A673 (cell line): ENCODE results near the gene ARHGEF19. TPM values are rescaled to one million over a fixed set of nuclear protein-coding genes. Genes with fewer than 3 reads are reported as not detected.

Experiments
- BruUV-seq: library from RNA; stranded (reverse); fragments of 400-500 nt; replicated peaks from 2 replicates; lab custom pipeline; 2021; lab: Mats Ljungman, UMichigan
- CTCF ChIA-PET: fragments of 300-600 bp; sonication (Branson Sonifier 250); formaldehyde crosslinking; loops from one replicate; lab custom pipeline; 2022; ENCODE audit warnings: antibody characterized with exemption; lab: Charles Lee
- POLR2A ChIA-PET: fragments of 300-600 bp; sonication (Branson Sonifier 250); formaldehyde crosslinking; loops from one replicate; lab custom pipeline; 2022; ENCODE audit warnings: antibody characterized with exemption; ENCODE audit not compliant: low non-redundant PET; lab: Charles Lee
- DNase-seq: peaks from one replicate; pipeline ENCODE4 v3.0.0-alpha.2; 2015; ENCODE audit warnings: low spot score
- H3K27ac ChIP-seq: fragments of 200-600 bp; sonication (generic); 2 replicates; pipeline ENCODE4 v1.5.1; 2016; ENCODE audit warnings: mixed run types, low read depth, mild to moderate bottlenecking, mixed read lengths, antibody characterized with exemption, low read length; ENCODE audit not compliant: poor library complexity, severe bottlenecking
- H3K27me3 ChIP-seq: fragments of 200-600 bp; sonication (generic); replicated peaks from 2 replicates; pipeline ENCODE4 v1.6.1; 2017; ENCODE audit warnings: mixed run types, low read depth, mild to moderate bottlenecking, mixed read lengths, antibody characterized with exemption, low read length; ENCODE audit not compliant: insufficient read depth, poor library complexity
- H3K36me3 ChIP-seq: fragments of 200-600 bp; sonication (generic); 2 replicates; pipeline ENCODE4 v1.6.1; 2016; ENCODE audit warnings: mixed run types, mild to moderate bottlenecking, mixed read lengths, antibody characterized with exemption, low read length; ENCODE audit not compliant: insufficient read depth, poor library complexity, severe bottlenecking
- H3K4me1 ChIP-seq: fragments of 200-600 bp; sonication (generic); 2 replicates; pipeline ENCODE4 v1.6.1; 2017; ENCODE audit warnings: mixed run types, mild to moderate bottlenecking, mixed read lengths, antibody characterized with exemption, low read length; ENCODE audit not compliant: insufficient read depth, poor library complexity, severe bottlenecking
- H3K4me3 ChIP-seq: fragments of 200-600 bp; sonication (generic); 2 replicates; pipeline ENCODE4 v1.5.1; 2016; ENCODE audit warnings: low read depth, mixed run types, mild to moderate bottlenecking, mixed read lengths, low read length; ENCODE audit not compliant: poor library complexity, severe bottlenecking
- H3K9me3 ChIP-seq: fragments of 200-600 bp; sonication (generic); 2 replicates; pipeline ENCODE4 v1.6.1; 2016; ENCODE audit warnings: mixed run types, low read depth, mild to moderate bottlenecking, mixed read lengths, antibody characterized with exemption, low read length; ENCODE audit not compliant: poor library complexity, severe bottlenecking
- EZH2 ChIP-seq: fragments of 200-600 bp; sonication (generic); IDR thresholded peaks from 2 replicates; pipeline ENCODE4 v1.6.1; 2017; ENCODE audit warnings: borderline replicate concordance, low read depth, mild to moderate bottlenecking, mixed read lengths, antibody characterized with exemption, low read length; ENCODE audit not compliant: poor library complexity, severe bottlenecking
- intact Hi-C: fragments of 100-400 bp; cut with micrococcal nuclease; formaldehyde crosslinking; loops from one replicate; pipeline ENCODE4 v1.10.0; 2022; ENCODE audit not compliant: unreplicated experiment
- total RNA-seq: library from RNA; stranded (reverse); gene quantifications from 2 replicates; pipeline ENCODE4 v1.2.3, GENCODE V29; 2021
- TF ChIP-seq, protein P1 (sequence below): fragments of 300-800, 200-600 bp; sonication (generic); conservative IDR thresholded peaks from 2 replicates; pipeline ENCODE4 v1.5.1; 2017; ENCODE audit warnings: low read depth, mild to moderate bottlenecking, antibody characterized with exemption, low read length, moderate library complexity, mixed read lengths

Gene ARHGEF19
- total RNA-seq, 1 experiment from 2014 or later: 5.2 TPM

DNA sequence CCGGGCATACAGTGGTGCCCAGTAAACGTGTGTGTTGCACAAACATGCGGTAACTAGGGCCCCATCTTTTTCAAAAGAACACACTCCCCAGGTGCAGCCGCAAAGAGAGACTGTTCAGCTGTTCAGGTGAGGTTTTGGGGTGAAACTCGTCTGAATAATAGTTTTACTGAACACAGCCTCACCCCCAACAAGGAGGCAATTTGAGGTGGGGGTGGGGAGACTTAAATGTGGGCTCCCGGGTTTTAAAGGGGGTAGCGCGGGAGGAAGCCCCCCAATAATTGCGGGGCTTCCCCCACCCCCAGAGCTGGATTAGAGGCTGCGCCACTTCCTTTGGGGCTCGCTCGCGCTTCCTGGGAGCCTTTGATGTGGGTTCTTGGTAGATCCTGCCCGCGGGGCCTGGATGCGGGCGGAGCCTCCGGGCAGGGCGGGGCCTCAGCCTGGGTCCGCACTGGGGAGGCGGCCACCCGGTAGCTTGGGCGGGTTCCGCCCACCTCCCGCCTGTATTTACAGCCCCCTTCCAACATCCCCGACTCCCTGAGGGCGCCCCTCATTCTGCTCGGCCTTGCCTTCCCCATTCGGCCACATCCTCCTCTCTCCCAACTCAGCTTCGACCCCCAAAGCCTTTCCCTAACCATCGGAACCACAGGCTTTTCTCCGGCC lies 50.2 kb downstream of the ARHGEF19 start:
- H3K27ac ChIP-seq: peak overlapping the region; percentile 42
- H3K4me1 ChIP-seq: peaks cover 21% of the 10 kb centered on the region
- ChIA-PET CTCF (no interaction called here), POLR2A (no interaction called here)
- intact Hi-C loops: no loop called here
- no TSS peak for BruUV-seq
- H3K36me3 ChIP-seq: no peaks in the 10 kb centered on the region
- no peak overlapping the region for H3K4me3 ChIP-seq
- DNase-seq: peak; percentile 73
- H3K27me3 ChIP-seq: no peaks in the 10 kb centered on the region
- H3K9me3 ChIP-seq: no peaks in the 10 kb centered on the region
- no peak for TF ChIP-seq EZH2
- TF ChIP-seq, protein P1, sequence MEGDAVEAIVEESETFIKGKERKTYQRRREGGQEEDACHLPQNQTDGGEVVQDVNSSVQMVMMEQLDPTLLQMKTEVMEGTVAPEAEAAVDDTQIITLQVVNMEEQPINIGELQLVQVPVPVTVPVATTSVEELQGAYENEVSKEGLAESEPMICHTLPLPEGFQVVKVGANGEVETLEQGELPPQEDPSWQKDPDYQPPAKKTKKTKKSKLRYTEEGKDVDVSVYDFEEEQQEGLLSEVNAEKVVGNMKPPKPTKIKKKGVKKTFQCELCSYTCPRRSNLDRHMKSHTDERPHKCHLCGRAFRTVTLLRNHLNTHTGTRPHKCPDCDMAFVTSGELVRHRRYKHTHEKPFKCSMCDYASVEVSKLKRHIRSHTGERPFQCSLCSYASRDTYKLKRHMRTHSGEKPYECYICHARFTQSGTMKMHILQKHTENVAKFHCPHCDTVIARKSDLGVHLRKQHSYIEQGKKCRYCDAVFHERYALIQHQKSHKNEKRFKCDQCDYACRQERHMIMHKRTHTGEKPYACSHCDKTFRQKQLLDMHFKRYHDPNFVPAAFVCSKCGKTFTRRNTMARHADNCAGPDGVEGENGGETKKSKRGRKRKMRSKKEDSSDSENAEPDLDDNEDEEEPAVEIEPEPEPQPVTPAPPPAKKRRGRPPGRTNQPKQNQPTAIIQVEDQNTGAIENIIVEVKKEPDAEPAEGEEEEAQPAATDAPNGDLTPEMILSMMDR: no peak

DNA sequence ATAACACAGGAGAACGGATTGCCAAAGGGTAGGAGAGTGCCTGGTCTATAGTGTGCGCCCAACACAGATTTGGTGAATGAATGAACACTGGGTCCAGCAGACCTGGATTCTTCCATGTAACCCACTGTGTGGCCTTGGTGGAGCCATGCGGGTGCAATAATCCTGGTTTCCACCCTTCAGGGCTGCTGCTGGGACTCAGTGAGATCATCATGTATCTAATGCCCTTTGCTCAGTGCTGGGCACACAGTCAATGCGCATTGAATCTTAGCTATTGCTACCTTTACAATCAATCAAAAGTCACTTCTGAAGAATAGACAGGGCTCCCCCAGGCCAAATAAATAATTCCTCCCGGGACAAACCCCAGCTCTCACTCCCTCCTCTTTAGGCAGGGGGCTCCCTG lies 50.7 kb downstream of the ARHGEF19 start:
- BruUV-seq: no TSS peak
- Histone ChIP-seq H3K4me1 (peaks cover 24% of the 10 kb centered on the region), H3K9me3 (no peaks in the 10 kb centered on the region), H3K36me3 (no peaks in the 10 kb centered on the region), H3K27me3 (no peaks in the 10 kb centered on the region), H3K4me3 (no peak overlapping the region), H3K27ac (peak overlapping the region; percentile 42)
- DNase-seq: no peak
- no peak for TF ChIP-seq EZH2
- TF ChIP-seq, protein P1: no peak
- ChIA-PET CTCF (no interaction called here), POLR2A (no interaction called here)
- intact Hi-C loops: no loop called here

DNA sequence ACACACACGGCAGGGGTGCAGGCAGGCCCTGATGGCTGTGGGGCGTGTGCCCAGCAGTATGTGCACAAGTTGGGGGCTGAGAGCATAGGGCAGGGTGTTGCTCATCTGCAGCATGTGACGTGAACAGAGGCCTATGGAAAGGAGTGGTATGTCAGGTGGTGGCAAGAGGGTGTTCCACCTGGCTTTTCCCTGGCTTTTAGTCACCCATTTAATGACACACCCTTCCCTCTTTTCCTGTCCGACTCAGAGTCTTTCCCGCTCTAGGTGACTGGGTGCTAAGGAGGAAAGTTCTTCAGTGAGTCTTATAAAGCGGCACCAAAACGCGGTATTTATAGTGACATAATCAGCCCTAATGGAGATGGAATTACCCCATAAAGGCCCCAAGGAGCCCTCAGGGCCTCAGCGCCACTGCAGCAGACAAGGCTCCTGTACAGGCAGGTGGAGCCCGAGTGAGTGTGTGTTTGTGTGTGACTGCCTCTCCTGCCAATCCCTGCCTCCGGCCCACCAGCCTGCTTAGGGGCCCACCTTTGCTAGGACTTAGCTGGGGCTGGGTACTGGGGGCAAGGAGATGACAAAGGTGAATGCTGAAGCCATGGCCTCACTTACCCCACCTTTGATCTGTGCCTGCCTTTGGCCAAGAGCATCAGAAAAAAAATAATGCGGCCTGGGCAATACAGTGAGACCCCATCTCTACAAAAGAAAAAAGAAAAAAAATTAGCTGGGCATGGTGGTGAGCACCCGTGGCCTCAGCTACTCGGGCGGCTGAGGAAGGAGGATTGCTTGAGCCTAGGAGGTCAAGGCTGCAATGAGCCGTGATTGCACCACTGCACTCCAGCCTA lies 53.2 kb downstream of the ARHGEF19 start:
- Histone ChIP-seq H3K4me3 (no peak overlapping the region), H3K4me1 (peaks cover 28% of the 10 kb centered on the region), H3K9me3 (no peaks in the 10 kb centered on the region), H3K36me3 (no peaks in the 10 kb centered on the region), H3K27ac (no peak overlapping the region), H3K27me3 (no peaks in the 10 kb centered on the region)
- POLR2A ChIA-PET: no interaction called here
- intact Hi-C loops: no loop called here
- BruUV-seq: no TSS peak
- TF ChIP-seq EZH2: no peak
- TF ChIP-seq, protein P1: no peak
- CTCF ChIA-PET: no interaction called here
- DNase-seq: no peak
